OCI-LY1 (cell line): Measurements from ENCODE around the gene LTBP1.

Experiments used
- H2AFZ ChIP-seq: fragments of 200-600 bp; sonication (generic), shearing (Covaris generic); 2 replicates; pipeline ENCODE4 v1.6.0; 2014; ENCODE audit warnings: antibody characterized with exemption, mild to moderate bottlenecking, low read length
- H3F3A ChIP-seq: fragments of 200-600 bp; sonication (generic), shearing (Covaris generic); 2 replicates; pipeline ENCODE4 v1.6.0; 2014; ENCODE audit warnings: mild to moderate bottlenecking, antibody characterized with exemption, low read length, moderate library complexity; ENCODE audit not compliant: insufficient read depth
- H3K27ac ChIP-seq: fragments of 200-600 bp; sonication (generic); 2 replicates; pipeline ENCODE4 v1.5.1; 2014; ENCODE audit warnings: low read length, mixed run types, mild to moderate bottlenecking, low read depth; ENCODE audit not compliant: poor library complexity, severe bottlenecking
- H3K27me3 ChIP-seq: fragments of 200-600 bp; sonication (generic); 2 replicates; pipeline ENCODE4 v1.6.0; 2014; ENCODE audit warnings: antibody characterized with exemption, mild to moderate bottlenecking, low read length, moderate library complexity; ENCODE audit not compliant: insufficient read depth
- H3K36me3 ChIP-seq: fragments of 200-600 bp; sonication (generic); 2 replicates; pipeline ENCODE4 v1.6.1; 2014; ENCODE audit warnings: mild to moderate bottlenecking, antibody characterized with exemption, low read length, moderate library complexity, mixed read lengths; ENCODE audit not compliant: insufficient read depth
- H3K4me1 ChIP-seq: fragments of 200-600 bp; sonication (generic); 2 replicates; pipeline ENCODE4 v1.5.1; 2014; ENCODE audit warnings: mild to moderate bottlenecking, low read length, moderate library complexity; ENCODE audit not compliant: insufficient read depth, severe bottlenecking
- H3K4me2 ChIP-seq: fragments of 200-600 bp; sonication (generic), shearing (Covaris generic); 2 replicates; pipeline ENCODE4 v1.6.1; 2014; ENCODE audit warnings: low read length
- H3K4me3 ChIP-seq: fragments of 200-600 bp; sonication (generic); 2 replicates; pipeline ENCODE4 v1.5.1; 2014; ENCODE audit warnings: low read length, low read depth, mild to moderate bottlenecking, mixed read lengths; ENCODE audit not compliant: poor library complexity, severe bottlenecking
- H3K79me2 ChIP-seq: fragments of 200-600 bp; shearing (Covaris generic); 2 replicates; pipeline ENCODE4 v1.6.1; 2016; ENCODE audit warnings: mixed run types, low read length, mixed read lengths; ENCODE audit not compliant: insufficient read depth
- H3K9ac ChIP-seq: fragments of 200-600 bp; sonication (generic), shearing (Covaris generic); 2 replicates; pipeline ENCODE4 v1.6.1; 2014; ENCODE audit warnings: mild to moderate bottlenecking, low read length, mixed read lengths
- H3K9me2 ChIP-seq: fragments of 200-600 bp; sonication (generic), shearing (Covaris generic); 2 replicates; pipeline ENCODE4 v1.6.1; 2014; ENCODE audit warnings: low read depth, mild to moderate bottlenecking, low read length, mixed read lengths
- H3K9me3 ChIP-seq: fragments of 200-600 bp; shearing (Covaris generic); 2 replicates; pipeline ENCODE4 v1.6.1; 2014; ENCODE audit warnings: low read length, mixed read lengths
- H4K20me1 ChIP-seq: fragments of 200-600 bp; sonication (generic), shearing (Covaris generic); 2 replicates; pipeline ENCODE4 v1.6.0; 2016; ENCODE audit warnings: mild to moderate bottlenecking, low read length; ENCODE audit not compliant: insufficient read depth
- CTCF ChIP-seq: fragments of 200-600 bp; sonication (generic), shearing (Covaris generic); IDR thresholded peaks from 2 replicates; pipeline ENCODE4 v1.5.1; 2017; ENCODE audit warnings: mild to moderate bottlenecking, antibody characterized with exemption, low read length, moderate library complexity, mixed read lengths
- EZH2 ChIP-seq: fragments of 200-600 bp; sonication (generic), shearing (Covaris generic); IDR thresholded peaks from 2 replicates; pipeline ENCODE4 v1.8.0; 2017; ENCODE audit warnings: borderline replicate concordance, mixed run types, mild to moderate bottlenecking, antibody characterized with exemption, low read length, moderate library complexity, mixed read lengths

Gene LTBP1

GRCh38 chr2:33215299-33215698 lies 268.5 kb downstream of the LTBP1 start:
- Histone ChIP-seq H3K4me1 (peaks cover 30% of the 10 kb centered on the region), H3K79me2 (no peaks in the 10 kb centered on the region), H3K9me3 (no peaks in the 10 kb centered on the region), H3K27me3 (no peaks in the 10 kb centered on the region), H3K4me3 (no peak overlapping the region), H3K27ac (peak overlapping the region; percentile 84), H3K9ac (peak overlapping the region; percentile 15; the same call in 1 of the 2 replicates), H3K36me3 (peaks cover 67% of the 10 kb centered on the region), H3F3A (no peaks in the 10 kb centered on the region), H2AFZ (no peak overlapping the region), H3K9me2 (no peaks in the 10 kb centered on the region), H4K20me1 (no peaks in the 10 kb centered on the region), H3K4me2 (peak overlapping the region; percentile 51; the same call in 1 of the 2 replicates)
- TF ChIP-seq CTCF (peak; percentile 6; the same call in 1 of the 2 replicates), EZH2 (no peak)

- H2AFZ ChIP-seq = no peak overlapping the region
- peaks cover 30% of the 10 kb centered on the region for H3K4me1 ChIP-seq
- no peak overlapping the region for H3K9ac ChIP-seq
- H3K9me2 ChIP-seq = no peaks in the 10 kb centered on the region
- no peaks in the 10 kb centered on the region for H4K20me1 ChIP-seq
- H3K9me3 ChIP-seq = no peaks in the 10 kb centered on the region
- no peak overlapping the region for H3K27ac ChIP-seq
- H3F3A ChIP-seq = no peaks in the 10 kb centered on the region
- TF ChIP-seq CTCF (no peak), EZH2 (no peak)
- H3K4me3 ChIP-seq = no peak overlapping the region
- H3K79me2 ChIP-seq = no peaks in the 10 kb centered on the region
- peaks cover 70% of the 10 kb centered on the region for H3K36me3 ChIP-seq
- no peaks in the 10 kb centered on the region for H3K27me3 ChIP-seq
- H3K4me2 ChIP-seq = no peak overlapping the region
Observed at GRCh38 chr2:33215983-33216382, 269.2 kb downstream of the LTBP1 start.

- Histone ChIP-seq H3K27me3 (no peaks in the 10 kb centered on the region), H3K27ac (no peak overlapping the region), H2AFZ (no peak overlapping the region), H3K4me1 (peaks cover 30% of the 10 kb centered on the region), H3K9me3 (no peaks in the 10 kb centered on the region), H3K79me2 (no peaks in the 10 kb centered on the region), H3F3A (no peaks in the 10 kb centered on the region), H3K36me3 (peaks cover 77% of the 10 kb centered on the region), H3K4me3 (no peak overlapping the region), H3K4me2 (no peak overlapping the region), H4K20me1 (no peaks in the 10 kb centered on the region), H3K9ac (no peak overlapping the region), H3K9me2 (no peaks in the 10 kb centered on the region)
- no peak for TF ChIP-seq EZH2
- TF ChIP-seq CTCF = no peak
Observed at GRCh38 chr2:33216508-33217182, 269.9 kb downstream of the LTBP1 start.
